GM19468 (cell line): Measurements from ENCODE around the gene ADGRG7.

Experiments
- ATAC-seq: cut with Tn5 transposase; IDR thresholded peaks from one replicate; pipeline ENCODE4 v1.9.1; 2021; ENCODE audit warnings: mild to moderate bottlenecking, moderate library complexity, moderate number of reproducible peaks; ENCODE audit not compliant: unreplicated experiment; ENCODE audit errors: extremely low read depth

The ADGRG7 gene

GRCh38 chr3:100600181-100601042, 9.0 kb upstream of the ADGRG7 start:
- no peak for ATAC-seq

- no peak for ATAC-seq
Measured at GRCh38 chr3:100602506-100603444, 6.6 kb upstream of the ADGRG7 start.

GRCh38 chr3:100603469-100603868, 5.9 kb upstream of the ADGRG7 start:
- ATAC-seq: no peak

GRCh38 chr3:100605358-100605757, 4.0 kb upstream of the ADGRG7 start:
- no peak for ATAC-seq

GRCh38 chr3:100606894-100607512, 2.4 kb upstream of the ADGRG7 start:
- peak; percentile 69 for ATAC-seq

- ATAC-seq: no peak
Measured at GRCh38 chr3:100609963-100610362, 562 bp downstream of the ADGRG7 start.

GRCh38 chr3:100611221-100611620, 1.8 kb downstream of the ADGRG7 start:
- ATAC-seq: no peak

GRCh38 chr3:100613721-100614390, 4.5 kb downstream of the ADGRG7 start:
- ATAC-seq: no peak

- no peak for ATAC-seq
Measured at GRCh38 chr3:100614941-100615340, 5.5 kb downstream of the ADGRG7 start.

- no peak for ATAC-seq
Measured at GRCh38 chr3:100615684-100616083, 6.3 kb downstream of the ADGRG7 start.

GRCh38 chr3:100621251-100621650, 11.8 kb downstream of the ADGRG7 start:
- no peak for ATAC-seq

- no peak for ATAC-seq
Measured at GRCh38 chr3:100627491-100627890, 18.1 kb downstream of the ADGRG7 start.

GRCh38 chr3:100629421-100630127, 20.2 kb downstream of the ADGRG7 start:
- ATAC-seq: no peak

GRCh38 chr3:100630664-100631063, 21.3 kb downstream of the ADGRG7 start:
- no peak for ATAC-seq

GRCh38 chr3:100631236-100631635, 21.8 kb downstream of the ADGRG7 start:
- no peak for ATAC-seq

- peak; percentile 24 for ATAC-seq
Measured at GRCh38 chr3:100634493-100635272, 25.3 kb downstream of the ADGRG7 start.

- no peak for ATAC-seq
Measured at GRCh38 chr3:100635273-100635701, 25.9 kb downstream of the ADGRG7 start.

- ATAC-seq: no peak
Measured at GRCh38 chr3:100637197-100637631, 27.8 kb downstream of the ADGRG7 start.

- ATAC-seq: no peak
Measured at GRCh38 chr3:100640633-100641032, 31.2 kb downstream of the ADGRG7 start.
